GM21447 (cell line): Measurements from ENCODE around the gene PLA2G4B.

Experiments
- ATAC-seq: cut with Tn5 transposase; IDR thresholded peaks from one replicate; pipeline ENCODE4 v1.9.1; 2021; ENCODE audit not compliant: unreplicated experiment

The PLA2G4B gene

GRCh38 chr15:41848631-41849030 is 10.0 kb downstream of the PLA2G4B start:
- ATAC-seq = no peak

GRCh38 chr15:41849204-41849603 is 10.6 kb downstream of the PLA2G4B start:
- no peak for ATAC-seq

DNA sequence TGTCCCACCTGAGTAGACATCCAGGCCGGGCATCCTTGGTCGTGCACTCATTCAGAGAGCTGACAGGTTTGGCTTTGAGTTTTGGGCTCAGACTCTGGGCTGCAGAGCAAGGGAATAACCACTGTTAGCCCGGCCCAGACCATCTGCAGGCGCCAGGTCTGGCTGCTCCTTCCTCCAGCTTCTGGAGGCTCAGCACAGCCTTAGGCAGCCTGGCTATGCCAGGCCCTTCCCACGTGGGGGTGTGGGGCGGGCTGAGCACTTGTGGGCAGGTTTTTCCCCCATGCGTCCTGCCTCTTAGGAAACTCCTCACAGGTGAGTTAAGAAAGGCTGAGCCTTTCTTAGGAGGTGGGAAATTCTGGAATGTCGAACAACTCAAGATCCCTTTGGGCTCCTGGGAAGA is 11.2 kb downstream of the PLA2G4B start:
- ATAC-seq = no peak

GRCh38 chr15:41850482-41851166 is 12.0 kb downstream of the PLA2G4B start:
- ATAC-seq = no peak

GRCh38 chr15:41851167-41851523 is 12.5 kb downstream of the PLA2G4B start:
- no peak for ATAC-seq

GRCh38 chr15:41851755-41852370 is 13.2 kb downstream of the PLA2G4B start:
- no peak for ATAC-seq

DNA sequence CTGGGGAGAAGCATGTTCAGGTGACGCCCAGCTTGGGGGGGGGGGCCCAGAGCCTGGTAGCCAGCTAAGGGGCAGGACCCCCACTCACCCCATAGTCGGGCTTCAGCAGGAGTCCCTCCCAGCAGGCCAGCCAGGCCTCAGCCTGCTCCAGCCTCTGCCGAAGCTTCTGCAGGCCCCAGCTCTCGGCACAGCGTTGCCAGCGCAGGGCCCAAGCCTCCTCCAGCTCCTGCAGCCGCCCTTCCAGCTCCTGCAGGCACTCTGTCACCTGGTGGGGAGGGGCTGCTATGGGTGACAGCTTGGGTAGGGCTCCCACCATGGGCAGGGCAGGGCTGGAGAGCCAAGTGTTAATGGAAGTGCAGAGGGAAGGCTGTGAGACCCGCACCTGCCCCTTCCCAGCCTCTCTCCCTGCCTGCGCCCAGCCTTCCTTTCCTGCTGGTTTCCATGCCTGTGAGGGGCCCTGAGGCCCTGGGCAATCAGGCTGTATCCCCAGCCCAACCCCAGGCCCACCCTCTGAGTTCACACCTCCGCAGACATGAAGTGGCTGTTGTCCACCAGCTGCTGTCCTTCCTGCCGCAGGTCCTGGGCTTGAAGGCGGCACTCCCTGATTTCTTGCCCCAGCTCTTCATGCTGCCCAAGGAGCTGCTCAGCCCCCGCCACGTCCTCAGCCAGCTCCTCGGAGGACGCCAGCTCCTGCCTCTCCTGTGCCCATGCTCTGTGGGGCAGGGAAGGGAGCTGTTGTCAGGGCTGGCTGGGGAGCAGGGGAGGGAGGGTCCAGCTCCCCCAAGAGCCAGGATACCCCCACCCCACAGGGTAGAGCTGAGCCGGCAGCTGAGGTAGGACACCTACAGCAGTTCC is 14.3 kb downstream of the PLA2G4B start:
- no peak for ATAC-seq

GRCh38 chr15:41853831-41854230 is 15.2 kb downstream of the PLA2G4B start:
- ATAC-seq = no peak

DNA sequence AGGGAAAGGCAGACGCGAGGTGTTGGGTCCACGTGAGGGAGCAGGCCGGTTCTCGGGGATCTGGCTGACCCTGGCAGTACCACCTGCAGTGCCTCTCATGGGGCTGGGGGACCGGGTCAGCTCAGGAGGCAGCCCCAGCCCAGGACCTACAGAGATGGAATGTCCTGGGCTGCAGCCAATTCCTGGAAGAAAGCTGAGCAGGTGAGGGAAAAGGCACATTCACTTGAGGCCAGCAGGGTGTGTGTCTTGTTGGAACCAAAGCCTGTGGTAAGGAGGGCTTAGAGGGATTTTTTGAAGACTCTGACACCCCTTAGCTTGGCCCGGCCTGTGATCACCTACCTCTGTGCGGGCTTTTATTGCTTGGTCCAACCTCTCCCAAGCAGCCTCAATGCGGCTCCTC is 15.8 kb downstream of the PLA2G4B start:
- no peak for ATAC-seq

GRCh38 chr15:41855261-41855961 is 16.8 kb downstream of the PLA2G4B start:
- ATAC-seq = no peak

GRCh38 chr15:41856262-41856661 is 17.6 kb downstream of the PLA2G4B start:
- no peak for ATAC-seq

DNA sequence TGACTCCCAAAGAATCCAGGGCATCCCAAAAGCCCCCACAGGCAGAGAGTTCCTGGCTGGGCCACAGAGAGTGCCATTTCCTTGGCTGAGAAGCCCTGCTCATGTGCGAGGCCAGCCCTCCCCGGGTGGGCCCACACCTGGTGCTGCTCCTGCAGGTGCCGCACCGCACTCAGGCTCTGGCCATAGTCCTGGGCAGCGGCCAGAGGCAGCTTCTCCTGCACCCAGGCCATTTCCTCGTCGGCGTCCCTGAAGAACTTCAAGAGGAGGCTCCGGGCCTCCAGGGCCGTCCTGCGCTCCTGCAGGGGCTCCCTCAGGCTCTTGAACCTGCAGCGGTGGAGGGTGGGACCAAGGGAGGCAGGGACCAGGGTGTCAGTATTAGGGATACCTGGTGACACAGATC is 18.1 kb downstream of the PLA2G4B start:
- ATAC-seq = no peak

GRCh38 chr15:41857316-41857715 is 18.7 kb downstream of the PLA2G4B start:
- ATAC-seq = no peak

DNA sequence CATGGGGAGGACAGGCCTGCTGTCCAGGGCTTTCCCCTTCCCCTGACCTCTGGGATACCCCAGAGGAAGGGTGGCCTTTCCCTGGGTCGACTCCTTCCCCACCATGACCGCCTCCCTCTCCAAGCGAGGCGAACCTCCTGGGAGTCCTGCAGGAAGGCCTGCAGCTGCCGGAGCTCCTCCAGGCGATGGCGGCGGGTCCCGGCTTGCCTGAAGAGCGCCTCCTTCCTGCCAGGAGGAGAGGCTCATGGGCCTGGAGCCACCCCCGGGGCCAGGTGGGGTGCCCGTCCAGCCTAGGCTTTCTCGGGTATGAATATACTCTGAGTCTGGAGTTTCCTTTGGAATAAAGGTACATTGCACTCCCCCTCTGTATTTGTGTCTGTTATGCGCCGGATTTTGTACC is 20.1 kb downstream of the PLA2G4B start:
- ATAC-seq = no peak

- ATAC-seq = no peak
Observed at GRCh38 chr15:41860049-41860828, 21.6 kb downstream of the PLA2G4B start.

- no peak for ATAC-seq
Observed at GRCh38 chr15:41861736-41862356, 23.2 kb downstream of the PLA2G4B start.

DNA sequence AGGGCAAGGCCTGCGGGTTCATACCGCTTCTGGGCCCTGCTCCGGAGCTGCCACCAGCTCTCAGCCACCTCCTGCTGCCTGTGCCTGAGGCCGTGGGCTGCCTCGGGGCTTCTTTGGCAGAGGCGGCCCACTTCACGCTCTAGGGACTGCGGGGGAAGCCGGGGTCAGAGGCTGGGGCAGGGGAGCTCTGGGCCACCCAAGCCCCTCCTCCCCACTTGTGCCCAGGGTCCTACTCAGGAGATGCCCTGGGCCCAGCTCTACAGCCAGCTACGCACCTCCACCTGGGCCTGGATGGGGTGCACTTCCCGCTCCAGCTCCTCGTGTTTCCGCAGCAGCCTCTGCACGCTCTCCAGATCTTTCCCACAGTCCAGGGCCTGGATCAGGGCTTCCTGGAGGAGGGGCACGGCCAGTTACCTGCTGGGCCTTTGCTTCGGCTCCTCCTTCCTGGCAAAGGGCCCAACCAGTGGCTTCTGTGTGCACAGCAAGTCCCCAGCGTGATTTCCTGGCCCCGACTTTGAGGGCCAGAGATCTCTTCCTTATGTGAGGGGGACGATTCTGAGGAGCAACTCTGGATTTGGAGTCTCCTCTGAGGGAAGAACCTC is 24.0 kb downstream of the PLA2G4B start:
- ATAC-seq = no peak

DNA sequence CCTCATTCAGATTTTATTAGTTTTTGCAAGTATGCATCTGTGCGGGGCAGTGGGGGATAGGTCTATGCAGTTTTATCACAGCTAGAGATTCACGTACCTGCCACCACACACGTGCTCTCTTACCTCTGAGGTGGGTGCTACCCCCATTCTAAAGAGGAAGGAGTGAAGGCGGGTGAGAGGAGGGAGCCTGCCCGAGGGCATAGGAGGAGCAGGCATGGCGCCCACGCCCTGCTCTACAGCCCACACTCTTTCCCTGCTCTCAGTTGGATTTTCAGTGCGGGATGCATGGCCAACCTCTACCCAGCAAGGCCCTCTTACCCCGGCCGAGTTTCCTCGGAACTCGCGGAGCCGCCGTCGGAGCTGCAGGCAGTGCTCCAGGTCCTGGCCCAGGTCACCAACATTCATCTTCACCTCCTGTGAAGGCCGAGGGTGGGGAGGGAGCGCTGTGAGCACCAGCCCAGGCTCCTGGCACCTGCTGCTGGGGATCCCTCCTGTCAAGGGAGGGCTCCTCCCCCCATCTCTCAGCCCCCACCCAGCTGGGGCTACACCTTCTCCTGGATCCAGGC is 26.9 kb downstream of the PLA2G4B start:
- no peak for ATAC-seq

- ATAC-seq = no peak
Observed at GRCh38 chr15:41866263-41866703, 27.6 kb downstream of the PLA2G4B start.
